Measurements from ENCODE around the gene TSPAN10. TPM values are rescaled to one million over a fixed set of nuclear protein-coding genes. Genes with fewer than 3 reads are reported as not detected.

The TSPAN10 gene
- total RNA-seq, 1 experiment from 2014 or later: 3.5 TPM

GRCh38 chr17:81590121-81590520 is 46.9 kb upstream of the TSPAN10 start:
- Histone ChIP-seq H3K4me3 (ENCODE audit: low read length) (no peak overlapping the region), H3K27ac (ENCODE audit: low read length) (no peak overlapping the region), H3K9me2 (replicated peaks; ENCODE audit: low read length) (no peaks in the 10 kb centered on the region), H3K79me2 (ENCODE audit: low read length) (0 out of 2 replicates have a peak, but pooled peaks cover 6% of the 10 kb centered on the region), H2AFZ (ENCODE audit: low read length) (no peak overlapping the region), H3K4me1 (ENCODE audit: insufficient read depth, low read length) (peaks cover 2% of the 10 kb centered on the region), H3K4me2 (ENCODE audit: low read length) (no peak overlapping the region), H3K27me3 (ENCODE audit: low read length) (no peaks in the 10 kb centered on the region), H4K20me1 (ENCODE audit: low read length) (peaks cover 30% of the 10 kb centered on the region), H3K36me3 (ENCODE audit: low read depth, low read length) (peaks cover 81% of the 10 kb centered on the region), H3K9ac (ENCODE audit: low read length) (no peak overlapping the region), H3F3A (ENCODE audit: low read length, unreplicated experiment) (peaks cover 7% of the 10 kb centered on the region), H3K9me3 (ENCODE audit: low read length) (no peaks in the 10 kb centered on the region)
- ATAC-seq (no peak), DNase-seq (no peak)
- BruUV-seq (replicated peaks): no TSS peak
- CTCF ChIA-PET: no interaction called here
- POLR2A ChIA-PET (ENCODE audit: unreplicated experiment): no interaction called here
- TF ChIP-seq EZH2 (IDR thresholded peaks at IDR 0.05; ENCODE audit: low read length, unreplicated experiment) (no peak), EZH2phosphoT487 (IDR thresholded peaks at IDR 0.05; ENCODE audit: borderline replicate concordance, low read length) (no peak)
- TF ChIP-seq, protein P1, sequence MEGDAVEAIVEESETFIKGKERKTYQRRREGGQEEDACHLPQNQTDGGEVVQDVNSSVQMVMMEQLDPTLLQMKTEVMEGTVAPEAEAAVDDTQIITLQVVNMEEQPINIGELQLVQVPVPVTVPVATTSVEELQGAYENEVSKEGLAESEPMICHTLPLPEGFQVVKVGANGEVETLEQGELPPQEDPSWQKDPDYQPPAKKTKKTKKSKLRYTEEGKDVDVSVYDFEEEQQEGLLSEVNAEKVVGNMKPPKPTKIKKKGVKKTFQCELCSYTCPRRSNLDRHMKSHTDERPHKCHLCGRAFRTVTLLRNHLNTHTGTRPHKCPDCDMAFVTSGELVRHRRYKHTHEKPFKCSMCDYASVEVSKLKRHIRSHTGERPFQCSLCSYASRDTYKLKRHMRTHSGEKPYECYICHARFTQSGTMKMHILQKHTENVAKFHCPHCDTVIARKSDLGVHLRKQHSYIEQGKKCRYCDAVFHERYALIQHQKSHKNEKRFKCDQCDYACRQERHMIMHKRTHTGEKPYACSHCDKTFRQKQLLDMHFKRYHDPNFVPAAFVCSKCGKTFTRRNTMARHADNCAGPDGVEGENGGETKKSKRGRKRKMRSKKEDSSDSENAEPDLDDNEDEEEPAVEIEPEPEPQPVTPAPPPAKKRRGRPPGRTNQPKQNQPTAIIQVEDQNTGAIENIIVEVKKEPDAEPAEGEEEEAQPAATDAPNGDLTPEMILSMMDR (conservative IDR thresholded peaks at IDR 0.05; ENCODE audit: low read depth, low read length): no peak
- intact Hi-C loops (cut with micrococcal nuclease): no loop called here

DNA sequence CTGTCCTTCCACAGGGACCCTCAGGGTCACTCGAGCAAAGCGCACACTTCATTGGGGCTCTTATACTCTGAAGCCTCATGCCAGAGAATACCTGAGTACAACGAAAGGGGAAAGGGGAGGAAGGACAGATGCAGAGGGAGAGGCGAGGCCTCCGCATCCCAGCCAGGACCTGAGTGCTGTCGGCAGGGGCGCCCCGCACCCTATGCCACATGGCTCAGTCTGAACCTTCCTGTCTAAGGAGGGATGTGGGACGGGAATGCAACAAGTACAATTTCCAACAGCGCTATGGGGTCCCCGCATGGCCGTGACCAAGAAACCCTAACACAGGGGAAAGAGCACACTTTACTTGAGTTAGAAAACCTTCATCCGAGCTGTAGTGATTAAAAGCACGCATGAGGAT is 45.0 kb upstream of the TSPAN10 start:
- Histone ChIP-seq H3K4me2 (ENCODE audit: low read length) (no peak overlapping the region), H3K27ac (ENCODE audit: low read length) (no peak overlapping the region), H3K9ac (ENCODE audit: low read length) (no peak overlapping the region), H4K20me1 (ENCODE audit: low read length) (peaks cover 14% of the 10 kb centered on the region), H3F3A (ENCODE audit: low read length, unreplicated experiment) (no peaks in the 10 kb centered on the region), H3K4me3 (ENCODE audit: low read length) (no peak overlapping the region), H3K79me2 (ENCODE audit: low read length) (0 out of 2 replicates have a peak, but pooled peaks cover 6% of the 10 kb centered on the region), H3K27me3 (ENCODE audit: low read length) (no peaks in the 10 kb centered on the region), H3K9me3 (ENCODE audit: low read length) (no peaks in the 10 kb centered on the region), H3K9me2 (replicated peaks; ENCODE audit: low read length) (no peaks in the 10 kb centered on the region), H3K4me1 (ENCODE audit: insufficient read depth, low read length) (no peaks in the 10 kb centered on the region), H2AFZ (ENCODE audit: low read length) (no peak overlapping the region), H3K36me3 (ENCODE audit: low read depth, low read length) (peaks cover 75% of the 10 kb centered on the region)
- no peak for ATAC-seq
- CTCF ChIA-PET: no interaction called here
- TF ChIP-seq, protein P1 (conservative IDR thresholded peaks at IDR 0.05; ENCODE audit: low read depth, low read length): no peak
- TF ChIP-seq EZH2phosphoT487 (IDR thresholded peaks at IDR 0.05; ENCODE audit: borderline replicate concordance, low read length) (no peak), EZH2 (IDR thresholded peaks at IDR 0.05; ENCODE audit: low read length, unreplicated experiment) (no peak)
- no peak for DNase-seq
- POLR2A ChIA-PET (ENCODE audit: unreplicated experiment): no interaction called here
- no TSS peak for BruUV-seq (replicated peaks)
- intact Hi-C loops (cut with micrococcal nuclease): no loop called here

DNA sequence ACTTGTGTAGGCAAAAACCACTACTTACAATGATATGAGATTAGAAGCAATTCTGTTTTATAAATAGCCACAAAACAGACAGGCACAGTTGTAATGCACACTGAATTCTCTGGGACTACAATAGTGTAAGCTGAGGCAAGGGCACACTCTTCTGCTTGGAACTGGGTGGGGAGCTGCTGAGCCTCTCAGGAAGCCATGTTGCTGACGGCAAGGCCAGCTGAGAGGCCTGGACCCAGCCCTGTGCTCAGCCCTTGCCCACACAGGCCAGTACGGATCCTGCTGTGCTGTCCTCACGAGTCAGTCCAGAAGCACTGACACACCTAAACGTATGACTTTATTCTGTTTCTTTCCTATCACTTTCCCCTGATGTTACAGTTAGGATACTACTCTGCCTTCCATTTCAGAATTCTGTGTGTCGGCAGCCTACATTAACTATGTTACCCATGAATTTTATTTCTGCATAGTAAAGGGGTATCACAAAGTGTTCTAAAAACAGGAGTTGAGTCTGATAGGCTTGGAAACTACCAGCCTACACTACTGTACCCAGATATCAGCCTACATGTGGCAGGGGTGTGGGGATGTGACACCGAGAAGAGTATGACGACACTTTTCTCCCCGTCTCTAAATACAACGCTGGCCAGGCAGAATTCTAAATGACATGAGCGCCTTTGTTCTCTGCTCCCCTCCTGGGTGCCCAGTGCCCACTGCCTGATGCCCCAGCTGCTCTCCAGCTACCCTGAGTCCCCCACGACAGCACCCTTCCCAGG is 43.7 kb upstream of the TSPAN10 start:
- Histone ChIP-seq H3K4me1 (ENCODE audit: insufficient read depth, low read length) (no peaks in the 10 kb centered on the region), H3K27me3 (ENCODE audit: low read length) (no peaks in the 10 kb centered on the region), H3F3A (ENCODE audit: low read length, unreplicated experiment) (no peaks in the 10 kb centered on the region), H3K4me3 (ENCODE audit: low read length) (no peak overlapping the region), H3K9ac (ENCODE audit: low read length) (no peak overlapping the region), H3K9me3 (ENCODE audit: low read length) (no peaks in the 10 kb centered on the region), H3K9me2 (replicated peaks; ENCODE audit: low read length) (no peaks in the 10 kb centered on the region), H4K20me1 (ENCODE audit: low read length) (peaks cover 14% of the 10 kb centered on the region), H3K36me3 (ENCODE audit: low read depth, low read length) (peaks cover 76% of the 10 kb centered on the region), H2AFZ (ENCODE audit: low read length) (no peak overlapping the region), H3K4me2 (ENCODE audit: low read length) (no peak overlapping the region), H3K27ac (ENCODE audit: low read length) (no peak overlapping the region), H3K79me2 (ENCODE audit: low read length) (0 out of 2 replicates have a peak, but pooled peaks cover 6% of the 10 kb centered on the region)
- TF ChIP-seq EZH2 (IDR thresholded peaks at IDR 0.05; ENCODE audit: low read length, unreplicated experiment) (no peak), EZH2phosphoT487 (IDR thresholded peaks at IDR 0.05; ENCODE audit: borderline replicate concordance, low read length) (no peak)
- TF ChIP-seq, protein P1 (conservative IDR thresholded peaks at IDR 0.05; ENCODE audit: low read depth, low read length): no peak
- ChIA-PET POLR2A (ENCODE audit: unreplicated experiment) (no interaction called here), CTCF (no interaction called here)
- intact Hi-C loops (cut with micrococcal nuclease): no loop called here
- BruUV-seq (replicated peaks): no TSS peak
- no peak for ATAC-seq
- DNase-seq: no peak

All from PC-3 (cell line).